LNCaP clone FGC (cell line): Measurements from ENCODE around the gene TPST2.

ENCODE experiments used
- DNase-seq: peaks from one replicate; pipeline ENCODE4 v3.0.0-alpha.2; 2011; ENCODE audit warnings: low read depth
- H3K4me3 ChIP-seq: 2 replicates; pipeline ENCODE4 v1.5.1; 2011; ENCODE audit warnings: mild to moderate bottlenecking, low read depth, low read length, control low read depth
- CTCF ChIP-seq: IDR thresholded peaks from 2 replicates; pipeline ENCODE4 v1.5.1; 2012; ENCODE audit warnings: mild to moderate bottlenecking; ENCODE audit not compliant: control insufficient read depth, insufficient read depth; ENCODE audit errors: extremely low read depth

The TPST2 gene

GRCh38 chr22:26512149-26512793 is 77.7 kb downstream of the TPST2 start, which contains the start of gene TFIP11:
Gene TFIP11, minus strand, starts transcription at chr22:26512473. Its CDS starts 2,201 bp downstream, at chr22:26510272.
- 0 out of 2 replicates have a peak, but pooled peaks have one; percentile 3 for TF ChIP-seq CTCF
- DNase-seq = peak; percentile 72
- peak within 1 kb of the TSS; percentile 98 for H3K4me3 ChIP-seq

GRCh38 chr22:26508148-26508547 is 81.8 kb downstream of the TPST2 start:
- DNase-seq = no peak
- no peak overlapping the region for H3K4me3 ChIP-seq
- no peak for TF ChIP-seq CTCF

- TF ChIP-seq CTCF = no peak
- no peak for DNase-seq
- H3K4me3 ChIP-seq = no peak overlapping the region
Observed at GRCh38 chr22:26503758-26504157, 86.2 kb downstream of the TPST2 start.

GRCh38 chr22:26502688-26503561 is 87.0 kb downstream of the TPST2 start:
- DNase-seq = no peak
- TF ChIP-seq CTCF = peak; percentile 65
- H3K4me3 ChIP-seq = no peak overlapping the region

- TF ChIP-seq CTCF = no peak
- H3K4me3 ChIP-seq = no peak overlapping the region
- DNase-seq = no peak
Observed at GRCh38 chr22:26501996-26502395, 87.9 kb downstream of the TPST2 start.

GRCh38 chr22:26499188-26499703 is 90.7 kb downstream of the TPST2 start:
- DNase-seq = no peak
- H3K4me3 ChIP-seq = no peak overlapping the region
- no peak for TF ChIP-seq CTCF

GRCh38 chr22:26496456-26496855 is 93.5 kb downstream of the TPST2 start:
- H3K4me3 ChIP-seq = no peak overlapping the region
- no peak for DNase-seq
- TF ChIP-seq CTCF = no peak
